NCI-H187 treated with DMSO at 0.1 percent for 48 hours (cell line): ENCODE results near the gene INTS3.
"Not testable (repeated sequence)": the region's sequence is repeated elsewhere in the genome, so short reads cannot be mapped to it uniquely, and the experiment has no call there.

Source experiments
- DNase-seq: peaks from one replicate; lab custom pipeline; 2025; lab: John Stamatoyannopoulos, UW

Gene INTS3

DNA sequence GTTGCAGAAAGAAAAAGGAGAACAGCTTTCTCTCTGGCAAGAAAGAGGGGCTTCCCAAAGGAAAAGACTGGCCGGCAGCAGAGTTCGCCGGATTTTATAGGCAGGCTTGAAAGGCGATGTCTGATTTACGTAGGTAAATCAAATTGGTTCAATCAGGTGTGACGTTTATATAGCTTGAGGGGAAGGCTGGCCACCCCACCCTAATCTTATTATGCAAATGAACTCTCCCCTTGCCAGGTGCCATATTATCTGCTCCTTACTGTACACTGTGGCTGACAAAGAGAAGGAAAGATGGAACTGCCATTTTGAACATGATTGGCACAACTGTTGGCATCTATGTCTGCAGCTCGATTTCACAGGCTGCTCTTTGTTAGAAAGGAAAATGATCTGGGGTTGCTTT lies 16.8 kb upstream of the INTS3 start:
- DNase-seq: no peak

DNA sequence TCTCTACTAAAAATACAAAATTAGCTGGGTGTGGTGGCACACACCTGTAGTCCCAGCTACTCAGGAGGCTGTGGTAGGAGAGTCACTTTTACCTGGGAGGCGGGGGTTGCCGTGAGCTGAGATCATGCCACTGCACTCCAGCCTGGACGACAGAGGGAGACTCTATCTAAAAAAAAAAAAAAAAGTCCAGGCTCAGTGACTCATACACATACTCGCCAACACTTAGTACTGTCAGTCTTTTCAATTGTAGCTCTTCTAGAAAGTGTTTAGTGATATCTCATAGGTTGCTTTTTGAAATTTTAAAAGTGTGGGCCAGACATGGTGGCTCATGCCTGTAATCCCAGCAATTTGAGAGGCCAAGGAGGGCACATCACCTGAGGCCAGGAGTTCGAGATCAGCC lies 11.6 kb upstream of the INTS3 start:
- not testable (repeated sequence) for DNase-seq

DNA sequence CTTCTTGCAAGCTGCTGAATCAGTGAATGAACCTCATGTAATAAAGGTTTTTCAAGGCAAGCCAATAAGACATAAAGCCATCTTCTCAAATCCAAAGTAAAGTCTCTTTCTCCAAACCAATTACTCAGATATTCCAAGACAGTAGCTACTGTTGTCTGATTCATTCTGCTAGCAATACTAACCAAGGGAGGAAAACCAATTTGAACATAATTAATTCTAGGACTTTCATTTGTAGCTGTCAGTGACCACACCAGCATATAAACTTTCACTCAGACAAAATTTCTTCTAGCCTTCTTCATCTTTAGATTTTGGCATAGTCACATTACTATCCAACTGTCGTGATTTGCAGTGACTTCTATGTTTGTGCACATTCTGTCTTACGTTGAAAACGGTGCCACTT lies 10.5 kb upstream of the INTS3 start:
- DNase-seq: no peak

DNA sequence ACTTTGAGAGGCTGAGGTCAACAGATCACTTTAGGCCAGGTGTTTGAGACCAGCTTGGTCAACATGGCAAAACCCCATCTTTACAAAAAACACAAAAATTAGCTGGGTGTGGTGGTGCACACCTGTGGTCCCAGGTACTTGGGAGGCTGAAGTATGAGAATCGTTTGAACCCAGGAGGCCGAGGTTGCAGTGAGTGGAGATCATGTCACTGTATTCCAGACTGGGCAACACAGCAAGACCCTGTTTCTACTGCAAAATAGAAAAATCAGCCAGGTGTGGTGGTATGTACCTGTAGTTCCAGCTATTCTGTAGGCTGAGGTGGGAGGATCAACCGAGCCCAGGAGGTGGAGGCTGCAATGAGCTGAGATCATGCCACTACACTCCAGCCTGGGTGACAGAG lies 4.2 kb upstream of the INTS3 start:
- DNase-seq: no peak

DNA sequence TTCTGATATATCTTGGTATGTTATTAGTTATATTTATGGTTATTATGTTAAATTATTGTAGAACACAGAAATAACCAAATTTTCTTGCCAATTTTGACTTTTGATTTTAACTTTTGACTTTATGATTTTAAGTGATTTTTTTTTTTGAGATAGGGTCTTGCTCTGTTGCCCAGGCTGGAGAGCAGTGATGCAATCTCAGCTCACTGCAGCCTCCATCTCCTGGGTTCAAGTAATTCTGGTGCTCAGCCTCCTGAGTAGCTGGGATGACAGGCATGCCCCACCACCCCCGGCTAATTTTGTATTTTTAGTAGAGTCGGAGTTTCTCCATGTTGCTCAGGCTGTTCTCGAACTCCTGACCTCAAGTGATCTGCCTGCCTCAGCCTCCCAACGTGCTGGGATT lies 3.2 kb upstream of the INTS3 start:
- DNase-seq: not testable (repeated sequence)

DNA sequence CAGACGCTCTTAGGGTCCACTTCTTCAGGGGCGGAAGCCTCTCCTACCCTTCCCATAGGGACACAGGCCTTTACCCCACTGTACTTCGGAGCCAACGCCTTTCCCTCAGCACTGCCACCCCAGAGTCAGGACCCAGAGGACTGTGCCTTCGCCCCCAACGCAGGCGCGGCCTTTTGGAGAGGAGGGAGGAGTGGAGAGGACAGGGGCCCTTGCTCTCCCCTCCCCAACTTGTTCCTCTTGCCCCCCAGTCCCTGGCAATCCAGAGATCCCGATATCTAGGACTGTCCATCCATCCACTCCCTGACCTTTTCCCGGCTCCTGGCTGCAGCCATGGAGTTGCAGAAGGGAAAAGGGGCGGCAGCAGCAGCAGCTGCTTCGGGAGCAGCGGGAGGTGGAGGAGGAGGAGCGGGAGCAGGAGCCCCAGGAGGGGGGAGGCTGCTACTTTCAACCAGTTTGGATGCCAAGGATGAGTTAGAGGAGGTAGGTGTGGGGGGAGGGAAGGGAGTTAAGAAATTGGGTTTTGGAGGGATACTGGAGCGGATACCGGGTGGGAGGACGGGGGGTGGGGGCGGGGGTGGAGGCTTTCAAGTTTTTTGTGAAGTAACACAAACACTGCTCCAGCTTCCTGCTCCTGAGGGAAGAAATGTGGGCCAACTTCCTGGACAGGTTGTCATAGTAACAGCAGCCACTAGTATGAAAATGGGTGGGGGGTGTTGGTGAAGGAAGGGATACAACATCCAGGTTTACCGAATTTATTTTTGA lies 636 bp downstream of the INTS3 start:
- DNase-seq: no peak

DNA sequence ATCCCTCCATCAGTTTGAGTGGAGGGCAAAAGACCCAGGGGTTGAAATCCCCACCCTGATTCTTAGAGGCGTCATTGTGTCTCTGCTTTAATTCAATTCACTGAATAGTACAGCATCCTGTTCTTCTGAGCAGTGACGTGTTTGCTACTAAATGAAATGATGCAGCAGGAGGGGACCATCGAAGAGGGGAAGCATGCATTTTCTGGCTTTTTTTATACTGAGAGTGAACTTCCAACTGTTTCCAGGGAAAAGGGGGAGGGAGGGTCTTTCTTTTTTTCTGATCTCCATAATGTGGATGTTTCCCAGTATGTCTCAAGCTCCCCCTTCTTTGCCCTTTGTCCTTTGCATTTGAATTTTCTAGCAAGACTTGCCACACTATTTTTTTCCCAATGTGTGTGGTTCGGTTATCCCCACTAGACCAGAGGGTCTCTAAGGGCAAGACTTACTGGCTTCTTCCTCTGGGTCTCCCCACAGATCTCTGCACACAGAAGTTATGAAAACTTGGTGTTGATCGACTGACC lies 2.7 kb downstream of the INTS3 start:
- DNase-seq: no peak

DNA sequence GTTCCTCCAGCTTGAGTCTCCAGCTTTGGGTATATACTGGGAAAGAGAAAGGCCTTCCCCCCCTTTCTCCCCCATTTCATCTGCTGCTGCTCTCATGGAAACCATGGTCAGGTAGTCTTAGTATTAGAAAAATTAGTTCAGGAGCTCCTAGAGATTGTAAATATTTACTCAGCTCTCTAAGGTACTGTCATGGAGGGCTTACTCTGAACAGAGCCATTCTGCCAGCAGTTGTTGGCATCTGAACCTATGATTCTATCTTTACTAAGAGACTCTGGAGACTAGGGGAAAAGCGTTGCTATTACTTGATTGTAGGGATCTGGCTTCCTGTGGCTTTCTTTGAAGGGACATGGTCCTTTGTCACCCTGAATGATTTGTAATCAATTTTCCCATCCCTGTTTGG lies 6.1 kb downstream of the INTS3 start:
- no peak for DNase-seq

DNA sequence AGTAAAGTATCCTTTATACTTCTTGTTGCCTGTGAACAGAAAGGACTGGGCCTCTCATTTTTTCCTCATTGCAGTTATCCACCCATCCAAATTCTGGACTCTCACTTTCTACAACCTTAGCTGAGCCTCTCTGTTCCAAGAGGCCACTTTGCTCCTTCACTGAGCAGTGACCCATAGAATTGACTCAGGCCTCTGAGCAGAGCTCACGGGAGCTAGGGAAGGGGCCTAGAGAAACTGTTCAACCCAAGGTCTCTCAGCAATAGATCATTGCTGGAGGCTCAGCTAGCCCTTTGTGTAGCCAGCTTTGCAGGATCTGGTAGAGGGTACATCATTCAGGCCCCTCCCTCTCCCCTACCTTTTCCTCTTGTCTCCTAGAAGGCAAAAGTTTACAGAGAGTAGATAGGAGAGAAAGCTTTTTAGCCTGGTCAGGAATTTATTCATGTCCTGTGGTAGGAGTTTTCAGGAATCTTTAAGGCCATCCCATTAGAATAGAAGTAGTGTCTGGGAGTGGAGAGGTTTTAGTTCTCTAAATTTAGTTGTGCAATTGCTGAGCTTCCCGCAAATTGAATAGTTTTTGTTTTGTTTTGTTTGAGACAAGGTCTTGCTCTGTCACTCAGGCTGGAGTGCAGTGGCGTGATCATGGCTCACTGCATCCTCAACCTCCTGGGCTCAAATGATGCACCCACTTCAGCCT lies 6.7 kb downstream of the INTS3 start:
- no peak for DNase-seq

DNA sequence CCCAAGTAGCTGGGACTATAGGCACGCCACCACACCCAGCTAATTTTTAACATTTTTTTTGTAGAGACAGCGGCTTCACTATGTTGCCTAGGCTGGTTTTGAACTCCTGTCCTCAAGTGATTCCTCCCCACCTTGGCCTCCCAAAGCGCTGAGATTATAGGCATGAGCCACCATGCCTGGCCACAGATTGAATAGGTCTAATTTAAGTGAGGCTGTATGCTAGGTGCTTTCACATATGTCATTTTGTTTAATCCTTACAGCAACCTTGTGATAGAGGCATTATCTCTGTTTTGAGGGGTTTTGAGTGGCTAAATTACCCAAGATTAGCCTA lies 7.2 kb downstream of the INTS3 start:
- no peak for DNase-seq

DNA sequence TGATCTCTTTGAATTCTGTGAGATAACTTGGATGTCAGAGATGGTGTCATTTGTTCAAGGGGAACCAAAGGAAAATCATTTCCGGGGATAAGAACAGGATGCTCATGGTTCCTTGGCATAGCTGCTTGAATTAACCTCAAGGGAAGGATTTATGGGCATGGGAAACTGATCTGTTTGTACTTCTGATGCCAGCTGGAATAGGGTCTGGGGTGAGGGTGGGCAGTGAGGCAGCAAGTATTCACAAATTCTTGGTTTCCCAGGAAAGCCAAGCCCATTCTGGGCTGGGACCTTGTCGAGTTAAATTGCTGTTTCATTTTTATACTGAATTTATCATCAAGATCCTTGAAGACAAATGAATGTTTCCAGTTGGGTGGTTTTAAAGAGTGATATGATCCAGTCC lies 14.1 kb downstream of the INTS3 start:
- DNase-seq: no peak

DNA sequence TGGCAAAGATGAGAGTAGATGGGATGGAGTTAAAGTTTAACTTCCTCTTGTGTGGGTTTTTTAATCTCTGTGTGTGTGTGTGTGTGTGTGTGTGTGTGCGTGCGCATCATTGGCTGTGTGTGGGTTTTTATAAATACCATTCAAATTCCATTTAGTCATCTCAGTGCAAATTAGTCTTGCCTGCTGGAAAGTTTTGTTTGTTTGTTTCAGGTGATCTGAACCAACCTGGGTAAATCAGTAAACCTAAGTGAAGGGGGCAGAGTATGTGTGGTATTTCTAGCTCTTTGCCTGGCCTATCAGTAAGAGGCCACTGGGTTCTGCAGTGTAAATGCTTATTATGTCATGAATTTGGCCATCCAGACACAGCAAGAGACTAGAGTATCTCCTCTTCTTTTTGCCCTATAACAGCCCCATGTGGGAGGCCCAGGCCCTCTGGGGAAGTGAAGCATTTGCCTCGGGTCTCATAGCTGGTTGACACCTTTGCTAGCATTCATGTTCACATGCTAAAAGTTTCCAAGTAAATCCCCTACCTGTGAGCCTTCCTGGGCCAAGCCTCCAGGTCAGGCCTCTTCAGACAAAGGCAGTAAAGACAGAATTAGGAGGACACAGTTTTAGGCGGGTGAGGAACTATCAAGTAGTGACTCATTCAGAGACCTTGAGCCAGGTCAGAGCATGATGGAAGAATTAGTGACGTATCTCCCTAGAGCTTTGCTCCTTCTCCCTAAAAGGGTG lies 14.7 kb downstream of the INTS3 start:
- no peak for DNase-seq

DNA sequence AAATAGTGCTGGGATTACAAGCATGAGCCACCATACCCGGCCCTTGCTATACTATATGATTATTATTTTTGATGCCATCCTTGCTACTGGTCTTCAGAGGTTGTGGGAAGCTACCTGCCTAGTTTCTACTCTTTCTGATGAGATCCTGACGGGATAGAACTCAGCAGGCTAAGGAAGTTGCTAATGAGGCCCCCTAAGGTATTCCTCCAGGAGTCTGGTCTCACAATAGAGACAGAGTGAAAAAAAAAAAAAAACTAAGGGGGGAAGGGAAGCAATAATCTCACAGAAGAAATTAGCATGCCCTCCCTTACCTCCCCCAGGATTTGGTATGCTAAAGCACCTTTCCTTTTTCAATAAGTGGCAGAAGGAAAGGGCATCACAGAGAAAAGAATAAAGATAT lies 17.6 kb downstream of the INTS3 start:
- DNase-seq: no peak

DNA sequence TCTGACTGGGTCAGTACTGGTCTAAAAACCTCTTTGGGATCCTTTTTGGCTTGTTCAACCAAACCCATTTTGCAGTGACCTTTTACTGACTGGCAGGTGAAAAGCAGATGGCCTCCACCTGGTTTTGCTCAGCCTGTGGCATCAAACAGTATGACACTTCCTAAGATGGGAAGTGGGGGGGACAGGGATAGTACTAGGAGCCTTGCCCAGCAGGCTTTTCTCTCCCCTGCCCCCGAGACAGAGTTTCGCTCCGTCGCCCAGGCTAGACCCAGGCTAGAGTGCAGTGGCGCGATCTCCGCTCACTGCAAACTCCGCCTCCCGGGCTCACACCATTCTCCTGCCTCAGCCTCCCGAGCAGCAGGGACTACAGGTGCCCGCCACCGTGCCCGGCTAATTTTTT lies 18.3 kb downstream of the INTS3 start:
- DNase-seq: no peak

DNA sequence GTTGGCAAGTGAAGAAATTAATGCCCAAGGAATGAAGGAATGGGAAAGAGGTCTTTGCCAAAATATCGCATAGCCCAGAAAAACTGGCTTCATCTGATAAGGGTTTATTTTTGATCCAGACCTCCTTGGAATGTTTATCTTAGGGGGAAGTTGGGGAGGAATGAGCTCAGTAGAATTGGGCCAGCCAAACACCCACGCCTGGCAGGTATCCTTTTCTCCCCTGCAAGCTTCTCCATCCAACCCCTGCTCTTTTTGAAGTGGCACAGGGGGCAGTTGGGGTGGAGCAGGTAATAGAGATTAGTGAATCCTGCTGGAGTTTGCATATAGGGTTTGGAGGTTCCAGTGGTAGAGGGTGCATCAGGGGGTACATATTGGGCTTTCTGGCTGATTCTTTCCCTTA lies 21.1 kb downstream of the INTS3 start:
- DNase-seq: no peak

DNA sequence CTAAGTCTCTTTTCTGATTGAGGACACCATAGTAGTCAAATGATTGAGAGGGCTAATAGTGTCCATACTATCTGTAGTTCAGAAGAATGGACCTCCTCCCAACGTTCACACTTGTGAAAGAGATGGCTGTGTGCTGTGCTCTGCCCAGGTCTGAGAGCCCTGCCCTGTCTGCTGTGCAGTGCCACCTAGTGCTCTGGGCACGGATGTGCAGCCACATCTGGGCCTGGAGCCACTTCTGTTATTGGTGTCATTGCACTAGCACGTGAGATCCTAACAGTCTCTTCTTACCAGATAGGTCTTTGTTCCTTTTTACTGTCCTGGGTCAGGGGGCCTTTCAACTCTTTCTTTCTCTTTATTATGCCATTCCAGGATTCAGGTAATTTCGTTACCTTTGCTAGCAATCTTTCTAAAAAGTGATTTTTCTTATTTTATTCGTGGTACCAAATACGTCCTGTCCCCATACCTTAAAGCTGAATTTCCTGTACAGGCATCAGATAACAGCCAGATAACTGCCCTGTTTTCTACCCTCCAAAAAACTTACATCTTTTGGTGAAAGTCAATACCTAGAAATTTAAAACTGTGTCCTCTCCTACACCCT lies 21.7 kb downstream of the INTS3 start:
- DNase-seq: peak; percentile 43

DNA sequence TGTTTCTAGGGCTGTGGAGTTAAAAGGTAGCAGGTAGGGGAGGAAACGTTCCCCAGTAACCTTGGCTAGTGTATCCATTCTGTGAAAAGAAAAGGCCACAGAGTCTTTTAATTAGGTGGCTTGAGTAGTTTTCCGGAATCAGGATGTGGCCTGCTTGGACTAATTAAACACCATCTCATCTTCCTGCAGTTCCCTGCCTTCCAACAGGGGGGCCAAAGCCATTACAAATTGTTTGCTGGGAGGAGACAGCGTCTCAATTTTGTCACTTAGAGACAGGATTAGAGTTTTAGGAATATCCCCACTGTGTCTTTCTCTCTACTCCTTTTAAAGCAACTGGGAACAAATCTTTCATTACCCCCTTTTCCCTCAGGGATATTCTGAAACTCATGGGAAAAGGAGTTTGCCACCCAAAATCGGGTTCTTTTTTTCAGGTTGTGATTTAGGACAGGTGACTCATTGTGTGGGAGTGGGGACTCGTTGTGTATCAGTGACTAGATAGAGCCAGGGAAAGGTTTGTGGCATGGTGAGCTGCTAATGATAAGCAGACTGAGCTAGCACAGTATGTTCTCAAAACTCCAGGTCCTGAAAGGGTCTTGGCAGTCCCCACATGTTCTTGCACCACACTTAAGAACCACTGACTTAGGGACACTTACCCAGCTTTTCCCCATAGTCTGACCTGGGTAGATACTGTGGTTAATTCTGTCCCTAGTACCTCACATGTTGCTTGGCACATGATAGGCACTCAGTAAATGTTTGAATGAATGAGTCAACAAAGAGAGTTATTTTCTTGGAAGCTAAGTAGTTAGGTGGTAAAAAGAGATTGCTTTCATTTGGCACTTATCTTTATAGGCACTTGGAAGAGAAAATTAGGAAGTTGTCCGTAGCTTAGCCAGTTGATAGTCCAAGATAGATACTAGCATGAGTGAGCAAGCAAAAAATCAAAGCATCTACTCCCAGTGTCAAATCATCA lies 22.5 kb downstream of the INTS3 start:
- no peak for DNase-seq

DNA sequence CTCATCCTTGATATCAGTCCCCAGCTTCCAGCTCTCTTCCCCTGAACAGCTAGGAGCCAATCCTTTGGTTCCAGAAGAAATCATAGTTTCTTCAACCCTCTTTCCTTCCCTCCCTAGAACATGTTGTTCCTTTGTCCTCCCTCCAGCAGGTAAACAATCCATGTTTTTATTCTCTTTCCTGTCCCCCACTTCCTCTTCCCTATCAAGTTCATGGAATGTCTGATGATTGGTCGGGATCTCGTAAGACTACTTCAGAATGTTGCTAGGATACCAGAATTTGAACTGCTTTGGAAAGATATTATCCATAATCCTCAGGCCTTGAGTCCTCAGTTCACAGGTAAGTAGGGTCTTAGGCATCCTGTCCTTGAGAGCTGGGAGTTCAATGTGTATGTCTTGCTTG lies 24.2 kb downstream of the INTS3 start:
- no peak for DNase-seq

DNA sequence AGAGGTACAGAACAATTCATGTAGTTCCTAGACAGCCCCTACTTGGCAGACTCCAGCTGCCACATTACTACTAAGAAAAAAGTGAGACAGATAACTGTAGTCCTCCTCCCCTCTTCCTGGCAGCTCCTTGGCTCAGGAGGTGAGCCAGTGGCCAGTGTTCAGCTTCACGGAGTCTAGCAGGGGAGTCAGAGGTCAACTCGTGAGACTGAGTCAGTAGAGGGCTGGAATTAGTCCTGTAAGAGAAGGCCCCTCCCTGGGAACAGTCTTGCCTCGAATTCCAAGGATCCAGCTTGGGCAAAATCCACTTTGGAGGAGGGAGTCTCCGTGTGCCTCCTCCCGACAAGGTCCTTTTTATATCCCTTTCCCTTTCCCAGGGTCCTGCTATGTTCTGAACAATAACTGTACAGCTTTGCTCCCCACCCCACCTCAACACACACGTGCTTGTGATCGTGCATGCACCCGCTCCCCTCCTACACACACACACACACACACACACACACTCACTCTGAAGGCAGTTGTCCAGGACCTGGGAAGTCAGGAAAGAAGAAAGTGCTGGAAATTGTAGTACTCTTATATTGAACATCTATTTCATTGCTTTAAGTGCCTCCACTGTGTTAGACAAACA lies 24.8 kb downstream of the INTS3 start:
- DNase-seq: no peak

DNA sequence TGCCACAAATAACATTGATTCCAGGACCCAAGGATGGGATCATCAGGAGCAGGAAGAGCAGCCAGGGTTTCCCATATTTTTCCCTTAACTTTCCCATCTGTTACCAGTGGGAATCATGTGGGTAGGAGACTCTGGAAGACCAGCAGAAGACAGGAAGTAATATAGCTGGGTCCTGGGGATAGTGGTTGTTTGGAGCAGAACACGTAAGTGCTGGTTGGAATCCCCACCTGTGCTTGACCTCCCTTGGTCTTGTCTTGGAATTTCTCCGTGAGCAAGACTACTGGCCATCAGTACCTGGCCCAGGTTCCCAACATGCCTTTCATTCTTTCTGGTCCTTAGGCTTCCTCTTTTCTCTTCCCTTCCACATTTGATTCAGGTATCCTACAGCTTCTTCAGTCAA lies 26.4 kb downstream of the INTS3 start:
- DNase-seq: no peak

DNA sequence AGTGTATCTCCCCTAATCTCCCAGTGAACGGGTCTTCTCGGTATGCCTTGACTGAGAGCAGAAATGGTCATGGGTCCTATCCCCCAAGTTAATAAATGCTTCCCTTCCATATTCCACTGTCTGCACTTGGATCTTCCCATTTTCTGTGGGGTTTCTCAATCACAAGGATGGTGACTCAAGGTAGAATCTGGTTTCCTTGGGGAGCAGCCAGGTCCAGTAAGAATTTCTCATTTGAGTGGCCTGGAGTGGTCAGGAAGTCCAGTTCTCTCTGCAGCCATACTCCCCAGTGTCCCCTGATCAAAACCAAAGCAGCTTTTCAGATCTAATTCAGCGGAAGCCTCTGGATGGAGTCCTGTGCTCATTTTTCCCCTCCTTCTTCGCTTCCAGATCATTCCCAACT lies 32.6 kb downstream of the INTS3 start:
- no peak for DNase-seq
